ENCODE measurements around the gene TEX264.
A peak's percentile ranks its signal among the peaks of the same experiment; 100 is the strongest.
"Not testable (repeated sequence)": the region's sequence is repeated elsewhere in the genome, so short reads cannot be mapped to it uniquely, and the experiment has no call there.

Gene TEX264

DNA sequence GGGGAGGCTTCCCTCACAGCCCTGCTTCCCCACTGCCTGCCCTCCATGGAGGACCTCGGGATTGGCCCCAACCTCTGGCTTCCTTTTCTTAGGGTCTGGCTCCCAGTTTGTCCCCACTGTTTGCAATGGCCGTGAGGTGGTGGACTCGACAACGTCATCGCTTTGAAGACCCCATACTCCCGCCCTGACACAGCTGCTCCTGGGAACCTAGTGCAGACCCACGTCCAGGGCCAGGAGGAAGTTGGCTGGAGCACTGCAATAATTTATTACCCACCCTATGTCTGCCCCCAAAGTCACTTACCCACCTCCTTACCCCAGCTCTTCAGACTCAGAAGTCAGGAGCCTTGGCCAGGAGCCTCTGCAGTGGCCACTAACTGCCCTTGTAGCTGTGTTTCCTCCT, 46.9 kb downstream of the TEX264 start:
- no peak for DNase-seq

DNA sequence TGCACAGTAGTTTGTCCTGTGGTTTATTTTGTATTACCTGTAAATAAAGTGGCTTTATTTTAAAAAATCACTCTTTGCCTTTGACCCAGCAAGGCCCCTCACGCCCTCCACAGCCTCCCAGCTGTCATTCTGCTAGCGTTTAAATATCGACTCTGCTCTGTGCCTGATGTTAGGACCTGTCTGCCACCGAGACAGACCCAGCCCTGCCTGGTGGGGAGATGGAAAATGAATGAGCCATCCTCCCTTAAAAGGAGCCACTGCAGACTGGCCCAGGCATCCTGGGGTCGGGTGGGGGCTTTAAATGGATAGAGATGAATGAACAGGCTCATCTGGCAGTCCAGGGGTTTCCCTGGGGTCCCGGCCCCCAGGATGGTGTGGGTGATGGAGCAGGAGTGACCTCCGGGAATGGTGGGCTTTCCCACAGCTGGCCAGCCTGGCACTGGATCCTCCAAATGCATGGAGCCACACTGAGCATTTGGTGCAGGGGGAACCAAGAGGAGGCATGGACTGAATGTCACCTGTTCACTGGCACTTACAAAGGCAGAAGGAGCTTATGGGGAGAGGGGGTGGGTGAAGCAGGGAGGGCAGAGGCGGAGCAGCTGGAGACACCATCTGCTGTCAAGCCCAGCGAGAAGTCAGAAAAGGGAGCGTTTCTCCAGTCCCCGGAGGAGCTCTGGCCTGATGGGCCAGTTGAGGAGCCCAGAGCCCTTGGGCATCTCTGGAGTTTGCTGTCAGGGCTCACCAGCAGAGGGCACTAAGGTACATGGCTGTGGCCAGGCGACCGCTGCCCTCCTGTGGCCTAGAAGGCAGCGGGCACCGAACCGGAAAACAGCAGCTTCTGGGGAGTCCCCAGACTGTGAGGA, 47.7 kb downstream of the TEX264 start:
- peak; percentile 65 for DNase-seq

DNA sequence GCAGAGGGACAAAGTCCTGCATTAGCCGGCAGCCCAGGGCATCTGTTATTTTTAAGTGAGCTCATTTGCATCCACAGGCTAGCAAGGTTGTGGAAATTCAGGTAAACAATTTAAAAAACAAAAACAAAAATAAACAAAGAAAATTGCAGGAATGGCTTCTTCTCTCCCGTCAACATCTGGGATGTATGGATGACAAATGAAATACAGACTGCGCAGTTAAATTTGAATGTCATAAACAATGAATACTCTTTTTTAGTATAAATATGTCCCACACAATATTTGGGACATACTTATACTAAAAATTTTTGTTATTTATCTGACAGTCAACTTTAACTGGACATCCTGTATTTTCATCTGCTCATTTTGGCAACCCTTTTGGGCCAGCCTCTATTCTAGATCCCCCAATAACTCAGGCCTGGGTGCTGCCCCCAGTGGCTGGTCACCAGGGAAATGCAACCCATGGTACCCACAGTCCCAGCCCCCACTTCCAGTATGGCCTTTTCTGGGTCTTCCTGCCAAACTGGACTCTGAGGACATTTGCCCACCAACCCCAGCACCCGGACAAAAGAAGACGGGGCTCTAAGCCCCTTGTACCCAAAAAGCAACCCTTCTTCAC, 48.5 kb downstream of the TEX264 start:
- DNase-seq = no peak

DNA sequence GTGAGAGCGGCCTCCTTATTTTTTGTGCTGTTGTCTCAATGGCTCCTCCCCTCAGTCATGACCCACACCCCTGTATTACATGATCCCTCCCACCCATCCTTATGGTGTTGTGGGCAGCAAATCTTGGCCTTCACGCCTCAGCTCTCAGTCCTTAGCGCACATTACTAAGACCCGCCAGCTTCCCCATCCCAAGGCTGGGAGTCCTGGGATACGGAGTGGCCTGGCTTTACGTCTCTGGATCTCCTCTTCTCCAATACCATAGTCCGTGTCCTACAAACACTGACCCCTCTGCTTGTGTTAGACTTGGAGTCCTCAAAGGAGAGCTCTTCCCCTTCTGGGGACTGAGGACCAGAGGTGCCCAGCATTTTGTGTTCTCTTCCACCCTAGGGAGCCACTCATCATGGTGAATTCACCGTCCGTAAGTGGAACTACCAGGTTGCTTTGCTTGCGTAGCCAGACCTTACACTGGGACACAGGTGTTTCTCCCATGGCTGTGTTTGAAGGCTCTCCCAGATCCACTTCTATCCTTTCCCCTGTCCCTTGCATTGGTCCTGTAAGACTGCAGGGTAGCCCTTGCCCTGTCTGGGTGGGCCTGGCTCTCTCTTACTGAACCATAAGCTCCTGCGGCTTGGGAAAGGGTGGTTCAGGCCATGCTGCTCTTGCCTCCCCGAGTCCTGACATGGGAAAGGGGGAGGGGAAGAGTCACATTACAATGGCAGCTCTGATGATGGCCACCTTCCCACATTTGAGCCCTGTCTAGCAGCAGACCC, 49.4 kb downstream of the TEX264 start:
- DNase-seq = no peak

DNA sequence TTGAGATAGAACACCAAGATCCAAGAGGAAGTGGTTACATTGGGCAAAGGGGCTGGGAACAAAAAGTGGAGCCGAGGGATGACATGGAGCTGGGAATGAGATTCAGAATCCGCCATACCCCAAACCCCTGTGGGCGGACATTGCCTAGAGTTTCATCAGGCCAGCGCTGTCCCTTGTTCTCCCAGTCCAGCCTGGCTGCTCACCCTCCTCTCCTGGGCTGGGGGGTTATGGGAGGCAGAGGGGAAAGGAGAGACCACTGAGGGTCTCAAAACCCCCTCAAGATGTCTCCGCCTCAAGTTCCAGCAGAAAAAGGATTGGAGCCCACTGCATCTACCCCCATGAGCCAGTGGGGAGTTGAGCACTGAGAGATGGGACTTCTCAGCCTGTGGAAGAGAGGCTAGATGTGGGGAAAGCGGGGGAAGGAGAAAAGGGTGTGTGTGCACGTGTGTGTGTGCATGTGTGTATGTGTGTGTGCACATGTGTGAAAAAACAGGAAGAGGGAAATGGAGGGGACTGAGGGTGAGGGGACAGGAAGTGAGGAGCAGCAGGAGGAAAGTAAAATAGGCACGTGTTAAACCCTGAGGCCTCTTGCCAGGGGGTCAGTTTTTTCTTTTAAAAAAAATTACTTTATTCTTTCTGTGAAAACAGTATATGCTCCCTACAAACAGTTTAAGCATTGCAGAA, 50.2 kb downstream of the TEX264 start:
- DNase-seq = no peak

DNA sequence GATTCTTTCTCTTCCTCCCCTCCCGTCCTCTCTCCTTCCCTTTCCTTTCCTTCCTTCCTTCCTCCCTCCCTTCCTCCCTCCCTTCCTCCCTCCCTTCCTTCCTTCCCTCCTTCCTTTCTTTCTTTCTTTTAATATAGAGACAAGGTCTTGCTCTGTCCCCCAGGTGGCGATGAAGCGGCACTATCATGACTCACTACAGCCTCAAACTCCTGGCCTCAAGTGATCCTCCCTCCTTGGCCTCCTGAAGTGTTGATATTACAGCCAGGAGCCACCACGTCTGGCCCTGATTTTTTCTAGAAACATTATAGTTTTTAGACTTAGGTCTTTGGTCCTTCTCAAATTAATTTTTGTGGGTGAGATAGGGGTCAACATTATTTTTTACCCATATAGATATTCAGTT, 51.3 kb downstream of the TEX264 start:
- no peak for DNase-seq

DNA sequence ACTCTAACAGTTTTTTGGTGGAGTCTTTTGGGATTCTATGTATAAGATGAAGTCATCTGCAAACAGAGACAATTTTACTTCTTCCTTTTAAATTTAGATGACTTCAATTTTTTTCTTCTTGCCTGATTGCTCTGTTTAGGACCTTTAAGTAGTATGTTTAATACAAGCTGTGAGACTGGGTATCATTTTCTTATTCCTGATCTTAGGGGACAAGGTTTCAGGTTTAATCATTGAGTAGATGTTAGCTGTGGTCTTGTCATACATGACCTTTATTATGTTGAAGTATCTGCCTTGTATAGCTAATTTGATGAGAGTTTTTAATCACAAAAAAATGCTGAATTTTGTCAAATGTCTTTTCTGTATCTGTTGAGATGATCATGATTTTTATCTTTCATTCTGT, 56.4 kb downstream of the TEX264 start:
- DNase-seq = no peak

DNA sequence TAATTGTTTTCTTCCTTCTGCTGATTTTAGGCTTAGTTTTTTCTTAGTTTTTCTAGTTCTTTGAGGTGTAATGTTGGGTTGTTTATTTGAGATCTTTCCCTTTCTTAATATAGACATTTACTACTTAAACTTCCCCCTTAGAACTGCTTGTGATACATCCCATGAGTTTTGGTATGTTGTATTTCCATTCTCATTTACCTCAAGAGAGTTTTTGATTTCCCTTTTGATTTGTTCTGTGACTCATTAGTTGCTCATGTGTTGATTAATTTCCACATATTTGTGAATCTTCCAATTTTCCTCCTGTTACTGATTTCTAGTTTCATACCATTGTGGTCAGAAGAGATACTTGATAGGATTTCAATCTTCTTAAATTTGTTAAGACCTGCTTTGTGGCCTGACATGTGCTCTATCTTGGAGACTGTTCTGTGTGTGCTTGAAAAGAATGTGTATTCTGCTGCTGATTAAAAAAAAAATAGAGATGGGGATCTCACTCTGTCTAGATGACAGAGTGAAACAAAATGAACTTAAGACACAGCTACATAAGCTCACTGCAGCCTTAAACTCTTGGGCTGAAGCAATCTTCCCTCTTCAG, 58.1 kb downstream of the TEX264 start:
- DNase-seq = no peak

DNA sequence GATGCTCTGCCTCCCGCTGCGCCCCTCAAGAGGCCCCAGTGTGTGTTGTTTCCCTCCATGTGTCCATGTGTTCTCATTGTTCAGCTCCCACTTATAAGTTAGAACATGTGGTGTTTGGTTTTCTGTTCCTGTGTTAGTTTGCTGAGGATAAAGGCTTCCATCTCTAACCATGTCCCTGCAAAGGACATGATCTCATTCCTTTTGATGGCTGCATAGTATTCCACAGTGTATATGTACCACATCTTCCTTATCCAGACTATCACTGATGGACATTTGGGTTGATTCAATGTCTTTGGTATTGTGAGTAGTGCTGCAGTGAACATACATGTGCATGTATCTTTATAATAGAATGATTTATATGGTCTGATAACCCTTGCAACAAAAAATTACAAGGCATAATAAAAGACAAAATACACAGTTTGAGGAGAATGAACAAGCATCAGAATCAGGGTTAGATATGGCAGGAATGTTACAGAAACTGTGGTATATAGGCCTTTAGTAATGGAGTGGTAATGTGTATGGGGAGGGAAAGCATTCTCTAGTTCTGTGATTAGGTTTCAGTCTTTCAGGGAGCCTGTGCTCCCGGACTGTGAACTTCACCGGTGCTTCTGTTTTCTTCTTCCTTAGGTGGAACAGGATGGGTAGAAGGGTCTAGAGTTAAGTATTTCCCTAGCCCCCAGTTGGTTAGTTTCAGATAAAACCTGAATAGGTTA, 63.0 kb downstream of the TEX264 start:
- no peak for DNase-seq

DNA sequence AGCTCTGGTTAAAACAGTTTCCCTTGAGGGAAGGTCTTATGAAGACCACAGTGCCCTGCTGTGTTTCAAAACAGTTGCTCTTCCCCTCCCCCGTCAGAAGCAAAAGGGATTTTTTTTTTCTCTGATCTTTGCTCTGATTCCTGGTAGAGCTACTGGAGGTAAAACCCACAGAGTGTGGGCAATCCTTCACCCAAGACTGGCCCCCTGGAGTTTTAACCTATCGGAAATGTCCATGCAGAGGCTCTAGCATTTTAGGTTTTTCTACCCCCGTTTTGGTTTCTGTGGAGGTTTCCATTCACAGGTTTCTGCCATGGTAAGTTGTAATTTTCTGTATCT, 63.5 kb downstream of the TEX264 start:
- DNase-seq = no peak

DNA sequence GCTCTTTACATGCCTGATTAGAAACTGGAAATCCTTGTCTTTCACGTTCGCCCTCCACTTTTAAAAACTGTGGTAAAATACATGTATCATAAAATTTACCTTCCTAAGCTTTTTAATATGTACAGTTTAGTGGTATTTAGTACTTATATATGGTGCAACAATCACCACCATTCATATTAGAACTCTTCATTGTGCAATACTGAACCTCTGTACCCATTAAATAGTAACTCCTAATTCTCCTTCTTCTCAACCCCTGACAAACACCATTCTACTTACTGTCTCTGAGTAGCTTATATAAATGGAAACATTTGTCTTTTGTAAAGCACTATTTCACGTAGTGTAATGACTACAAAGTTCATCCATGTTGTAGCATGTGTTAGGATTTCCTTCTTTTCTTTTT, 64.0 kb downstream of the TEX264 start:
- no peak for DNase-seq

DNA sequence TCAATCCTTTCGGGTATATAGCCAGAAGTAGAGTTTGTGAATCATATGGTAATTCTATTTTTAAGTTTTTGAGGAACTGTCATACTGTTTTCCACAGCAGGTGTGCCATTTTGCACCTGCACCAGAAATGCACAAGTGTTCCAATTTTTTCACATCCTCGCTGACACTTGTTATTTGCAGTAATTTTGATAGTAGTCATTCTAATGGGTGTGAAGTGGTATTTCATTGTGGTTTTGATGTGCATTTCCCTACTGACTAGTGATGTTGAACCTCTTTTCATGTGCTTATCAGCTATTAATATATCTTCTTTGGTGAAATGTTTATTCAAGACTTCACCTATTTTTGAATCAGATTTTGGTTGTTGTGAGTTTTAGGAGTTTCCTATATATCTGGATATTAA, 64.9 kb downstream of the TEX264 start:
- no peak for DNase-seq

DNA sequence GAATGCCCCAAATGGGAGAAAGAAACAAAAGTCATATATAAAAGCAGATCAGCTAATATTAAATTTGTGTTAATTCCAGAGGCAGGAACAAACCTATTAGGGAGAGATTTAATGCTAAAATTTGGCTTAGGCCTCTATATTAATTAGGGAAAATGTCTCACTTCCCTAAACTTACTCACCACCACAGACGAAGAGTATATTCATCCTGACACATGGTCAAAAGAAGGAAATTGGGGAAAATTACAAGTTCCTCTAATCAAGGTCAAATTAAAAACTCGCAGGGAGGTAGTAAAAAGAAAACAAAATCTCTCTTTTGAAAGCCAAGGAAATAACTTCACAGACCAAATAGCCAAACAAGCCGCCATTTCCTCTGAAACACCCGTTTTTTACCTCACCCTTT, 68.1 kb downstream of the TEX264 start:
- DNase-seq = no peak

DNA sequence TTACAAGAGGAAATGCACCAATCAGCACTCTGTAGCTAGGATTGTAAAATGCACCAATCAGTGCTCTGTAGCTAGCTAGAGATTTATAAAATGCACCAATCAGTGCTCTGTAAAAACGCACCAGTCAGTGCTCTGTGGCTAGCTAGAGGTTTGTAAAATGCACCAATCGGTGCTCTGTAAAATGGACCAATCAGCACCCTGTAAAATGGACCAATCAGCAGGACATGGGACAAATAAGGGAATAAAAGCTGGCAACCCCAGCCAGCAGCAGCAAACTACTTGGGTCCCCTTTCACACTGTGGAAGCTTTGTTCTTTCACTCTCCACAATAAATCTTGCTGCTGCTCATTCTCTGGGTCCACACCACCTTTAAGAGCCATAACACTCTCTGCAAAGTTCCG, 71.3 kb downstream of the TEX264 start:
- not testable (repeated sequence) for DNase-seq

DNA sequence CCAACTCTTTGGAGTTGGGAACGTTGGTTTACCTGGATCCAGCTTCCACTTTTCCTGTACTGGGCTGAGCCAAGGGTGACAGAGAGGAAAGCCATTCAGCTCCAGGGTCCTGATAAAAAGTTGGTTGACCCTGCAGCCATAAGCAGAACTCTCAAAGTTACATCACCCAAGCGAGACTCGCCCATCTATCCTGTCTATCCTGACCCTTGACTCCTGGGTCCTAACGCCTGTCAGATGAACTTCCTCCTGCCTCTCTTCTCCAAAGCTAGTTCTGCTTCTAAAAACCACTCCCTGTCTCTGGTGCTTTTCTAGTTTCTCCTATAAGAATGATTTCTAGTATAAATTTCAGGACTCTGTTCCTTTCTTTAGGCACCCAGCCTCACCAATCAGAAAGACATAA, 71.9 kb downstream of the TEX264 start:
- DNase-seq = not testable (repeated sequence)

DNA sequence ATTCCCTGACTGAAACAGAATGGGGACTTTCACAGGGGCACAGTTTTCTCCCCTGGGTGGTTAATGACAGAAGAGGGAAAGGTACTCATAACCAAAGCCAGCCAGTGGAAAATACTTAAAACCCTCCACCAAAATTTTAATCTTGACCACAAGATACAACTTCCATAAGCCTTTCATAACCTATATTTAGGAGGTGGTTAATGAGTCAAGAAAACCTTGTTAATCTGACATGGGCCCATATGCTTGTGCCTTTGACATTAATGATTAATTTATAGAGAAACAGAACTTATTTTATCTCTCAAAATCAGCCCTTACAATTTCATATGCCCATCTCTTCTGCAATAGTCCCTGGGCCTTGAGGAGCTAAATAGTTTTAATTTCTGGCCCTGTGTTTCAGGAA, 76.8 kb downstream of the TEX264 start:
- DNase-seq = no peak

DNA sequence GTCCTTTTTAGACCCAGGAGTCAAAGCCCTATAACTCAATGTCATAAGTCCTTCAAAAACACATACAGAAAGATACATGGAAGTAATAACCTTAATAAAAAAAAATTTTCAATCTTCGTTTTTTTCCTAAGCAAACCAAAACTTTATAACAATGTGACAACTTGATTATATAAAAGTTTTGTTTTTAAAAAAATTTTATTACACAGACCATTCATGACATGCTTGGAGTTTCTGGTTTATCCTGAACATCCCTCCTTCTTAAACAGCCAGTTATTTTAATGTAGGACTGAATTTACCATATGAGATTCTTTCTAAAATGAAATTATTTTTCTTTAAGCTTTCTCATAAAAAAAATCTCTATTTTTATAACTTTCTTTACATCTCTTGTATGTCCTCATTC, 77.3 kb downstream of the TEX264 start:
- no peak for DNase-seq

DNA sequence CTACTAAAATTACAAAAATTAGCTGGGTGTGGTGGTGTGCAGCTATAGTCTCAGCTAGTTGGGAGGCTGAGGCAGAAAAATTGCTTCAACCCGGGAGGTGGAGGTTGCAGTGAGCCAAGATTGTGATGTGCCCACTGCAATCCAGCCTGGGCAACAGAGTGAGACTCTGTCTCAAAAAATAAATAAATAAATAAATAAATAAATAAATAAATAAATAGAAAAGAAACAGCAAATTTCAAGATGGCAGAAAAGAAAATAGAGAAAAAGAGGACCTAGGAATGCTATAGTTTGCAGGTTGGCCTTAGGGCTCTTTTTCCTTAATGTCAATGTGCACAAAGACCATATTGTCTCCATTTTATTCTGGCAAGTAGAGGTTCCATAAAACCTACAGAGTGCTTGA, 79.8 kb downstream of the TEX264 start:
- DNase-seq = no peak

DNA sequence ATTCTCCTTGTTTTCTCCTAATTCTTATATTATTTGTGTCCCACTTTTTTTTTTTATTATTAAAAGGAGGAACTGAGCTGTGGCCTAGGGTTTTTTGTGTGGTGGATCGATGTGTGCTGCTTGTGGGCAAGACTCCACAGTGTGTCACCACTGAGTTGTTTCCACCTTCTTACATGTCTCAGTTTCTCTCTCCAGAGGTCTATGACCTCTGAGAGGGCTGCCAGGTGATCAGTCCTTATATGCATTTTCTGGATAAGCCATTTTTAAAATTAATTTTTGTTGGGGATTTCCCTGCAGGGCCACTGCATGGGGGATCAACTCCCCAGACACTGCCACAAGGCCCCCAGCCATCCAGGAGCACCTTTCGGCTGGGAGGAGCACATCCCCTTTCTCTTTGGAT, 80.2 kb downstream of the TEX264 start:
- DNase-seq = no peak
